GM23338 (cell line): ENCODE data around the gene ZNF497. TPM values are rescaled to one million over a fixed set of nuclear protein-coding genes. Genes with fewer than 3 reads are reported as not detected.

ENCODE experiments used
- ATAC-seq: fragments of 200-7000 bp; cut with Tn5 transposase; 3 replicates; pipeline ENCODE4 v1.9.1; 2020
- DNase-seq: peaks from one replicate; pipeline ENCODE4 v3.0.0-alpha.2; 2015; ENCODE audit warnings: low spot score
- H2AFZ ChIP-seq: fragments of 200-600 bp; sonication (generic); 2 replicates; pipeline ENCODE4 v1.8.0; 2016; ENCODE audit warnings: antibody characterized with exemption, mild to moderate bottlenecking, moderate library complexity
- H3F3A ChIP-seq: fragments of 200-600 bp; sonication (generic); replicated peaks from 2 replicates; pipeline ENCODE4 v1.8.0; 2017; ENCODE audit warnings: antibody characterized with exemption, mixed run types, low read depth
- H3K27ac ChIP-seq: fragments of 200-600 bp; sonication (generic); 2 replicates; pipeline ENCODE4 v1.6.1; 2016; ENCODE audit warnings: low read depth
- H3K27me3 ChIP-seq: fragments of 200-600 bp; sonication (generic); 2 replicates; pipeline ENCODE4 v1.8.0; 2016; ENCODE audit warnings: mild to moderate bottlenecking, mixed run types, moderate library complexity; ENCODE audit not compliant: insufficient read depth
- H3K36me3 ChIP-seq: fragments of 200-600 bp; sonication (generic); 2 replicates; pipeline ENCODE4 v1.8.0; 2016; ENCODE audit warnings: mild to moderate bottlenecking; ENCODE audit not compliant: insufficient read depth
- H3K4me1 ChIP-seq: fragments of 200-600 bp; sonication (generic); 2 replicates; pipeline ENCODE4 v1.8.0; 2016; ENCODE audit warnings: mild to moderate bottlenecking, moderate library complexity; ENCODE audit not compliant: insufficient read depth
- H3K4me2 ChIP-seq: fragments of 200-600 bp; sonication (generic); 2 replicates; pipeline ENCODE4 v1.7.1; 2017; ENCODE audit warnings: mixed run types
- H3K4me3 ChIP-seq: fragments of 200-600 bp; sonication (generic); 2 replicates; pipeline ENCODE4 v1.6.1; 2016; ENCODE audit warnings: mixed run types
- H3K79me2 ChIP-seq: fragments of 200-600 bp; sonication (generic); replicated peaks from 2 replicates; pipeline ENCODE4 v1.8.0; 2017; ENCODE audit warnings: mild to moderate bottlenecking; ENCODE audit not compliant: insufficient read depth
- H3K9me2 ChIP-seq: fragments of 200-600 bp; sonication (generic); 2 replicates; pipeline ENCODE4 v1.8.0; 2017; ENCODE audit not compliant: insufficient read depth
- H4K20me1 ChIP-seq: fragments of 200-600 bp; sonication (generic); replicated peaks from 2 replicates; pipeline ENCODE4 v1.8.0; 2017; ENCODE audit warnings: mild to moderate bottlenecking; ENCODE audit not compliant: insufficient read depth
- H3K27ac Mint-ChIP-seq: 2 replicates; pipeline ENCODE4 v1.8.0; 2020; ENCODE audit warnings: inconsistent platforms, mild to moderate bottlenecking, moderate library complexity, mixed read lengths
- H3K27me3 Mint-ChIP-seq: 3 replicates; pipeline ENCODE4 v1.8.0; 2022; ENCODE audit warnings: low read depth, mild to moderate bottlenecking, moderate library complexity, mixed read lengths, inconsistent platforms; ENCODE audit not compliant: insufficient read depth, poor library complexity
- H3K36me3 Mint-ChIP-seq: 3 replicates; pipeline ENCODE4 v1.8.0; 2021; ENCODE audit warnings: low read depth, mild to moderate bottlenecking, inconsistent platforms, moderate library complexity, mixed read lengths
- H3K4me1 Mint-ChIP-seq: 3 replicates; pipeline ENCODE4 v1.8.0; 2020; ENCODE audit warnings: mild to moderate bottlenecking, inconsistent platforms, mixed read lengths
- H3K4me3 Mint-ChIP-seq: 3 replicates; pipeline ENCODE4 v1.8.0; 2021; ENCODE audit warnings: moderate library complexity, mild to moderate bottlenecking, inconsistent platforms, mixed read lengths
- H3K9me3 Mint-ChIP-seq: 3 replicates; pipeline ENCODE4 v1.8.0; 2020; ENCODE audit warnings: moderate library complexity, mild to moderate bottlenecking, inconsistent platforms, mixed read lengths
- EZH2phosphoT487 ChIP-seq: fragments of 200-600 bp; sonication (generic); IDR thresholded peaks from one replicate; pipeline ENCODE4 v1.8.1; 2018; ENCODE audit warnings: antibody characterized with exemption; ENCODE audit not compliant: unreplicated experiment
- ZNF114 ChIP-seq: fragments of 250-450 bp; sonication (Bioruptor Pico); IDR thresholded peaks from 2 replicates; pipeline ENCODE4 v1.5.0; 2020; ENCODE audit warnings: mild to moderate bottlenecking, moderate library complexity
- ZNF331 ChIP-seq: fragments of 250-450 bp; sonication (Bioruptor Pico); IDR thresholded peaks from 2 replicates; pipeline ENCODE4 v1.5.0; 2020; ENCODE audit warnings: low read depth, mild to moderate bottlenecking, moderate library complexity
- ZNF462 ChIP-seq: fragments of 250-450 bp; sonication (Bioruptor Pico); IDR thresholded peaks from 2 replicates; pipeline ENCODE4 v1.5.0; 2020; ENCODE audit warnings: mild to moderate bottlenecking, moderate library complexity
- polyA plus RNA-seq: library from polyadenylated mRNA; unstranded; fragments of >200 nt; fragmentation: Nextera tagmentation; extraction: Ambion mirVana; gene quantifications from 2 replicates; pipeline ENCODE4 v1.2.1, GENCODE V29; 2016
- total RNA-seq: library from RNA; depleted of rRNA; stranded (reverse); fragments of >200 nt; shearing (Covaris generic); gene quantifications from 2 replicates; pipeline ENCODE4 v1.2.3, GENCODE V29; 2014
- TF ChIP-seq, protein P1 (sequence below): IDR thresholded peaks from one replicate; pipeline ENCODE4 v1.6.1; 2018; ENCODE audit warnings: antibody characterized with exemption; ENCODE audit not compliant: unreplicated experiment

Gene ZNF497
- total and polyA plus RNA-seq, 2 experiments from 2014 or later, result 0.44 to 2.0 TPM

- no peak overlapping the region for H3K4me3 Mint-ChIP-seq
- Histone ChIP-seq H3K4me2 (no peak overlapping the region; the same call in 1 of the 2 replicates), H3K4me3 (no peak overlapping the region), H3K9me2 (no peaks in the 10 kb centered on the region), H4K20me1 (no peaks in the 10 kb centered on the region; the same call in 1 of the 2 replicates), H3F3A (peaks cover 4% of the 10 kb centered on the region), H3K27ac (no peak overlapping the region), H3K79me2 (no peaks in the 10 kb centered on the region), H3K27me3 (peaks cover 46% of the 10 kb centered on the region), H2AFZ (no peak overlapping the region), H3K36me3 (no peaks in the 10 kb centered on the region), H3K4me1 (no peaks in the 10 kb centered on the region)
- TF ChIP-seq, protein P1, sequence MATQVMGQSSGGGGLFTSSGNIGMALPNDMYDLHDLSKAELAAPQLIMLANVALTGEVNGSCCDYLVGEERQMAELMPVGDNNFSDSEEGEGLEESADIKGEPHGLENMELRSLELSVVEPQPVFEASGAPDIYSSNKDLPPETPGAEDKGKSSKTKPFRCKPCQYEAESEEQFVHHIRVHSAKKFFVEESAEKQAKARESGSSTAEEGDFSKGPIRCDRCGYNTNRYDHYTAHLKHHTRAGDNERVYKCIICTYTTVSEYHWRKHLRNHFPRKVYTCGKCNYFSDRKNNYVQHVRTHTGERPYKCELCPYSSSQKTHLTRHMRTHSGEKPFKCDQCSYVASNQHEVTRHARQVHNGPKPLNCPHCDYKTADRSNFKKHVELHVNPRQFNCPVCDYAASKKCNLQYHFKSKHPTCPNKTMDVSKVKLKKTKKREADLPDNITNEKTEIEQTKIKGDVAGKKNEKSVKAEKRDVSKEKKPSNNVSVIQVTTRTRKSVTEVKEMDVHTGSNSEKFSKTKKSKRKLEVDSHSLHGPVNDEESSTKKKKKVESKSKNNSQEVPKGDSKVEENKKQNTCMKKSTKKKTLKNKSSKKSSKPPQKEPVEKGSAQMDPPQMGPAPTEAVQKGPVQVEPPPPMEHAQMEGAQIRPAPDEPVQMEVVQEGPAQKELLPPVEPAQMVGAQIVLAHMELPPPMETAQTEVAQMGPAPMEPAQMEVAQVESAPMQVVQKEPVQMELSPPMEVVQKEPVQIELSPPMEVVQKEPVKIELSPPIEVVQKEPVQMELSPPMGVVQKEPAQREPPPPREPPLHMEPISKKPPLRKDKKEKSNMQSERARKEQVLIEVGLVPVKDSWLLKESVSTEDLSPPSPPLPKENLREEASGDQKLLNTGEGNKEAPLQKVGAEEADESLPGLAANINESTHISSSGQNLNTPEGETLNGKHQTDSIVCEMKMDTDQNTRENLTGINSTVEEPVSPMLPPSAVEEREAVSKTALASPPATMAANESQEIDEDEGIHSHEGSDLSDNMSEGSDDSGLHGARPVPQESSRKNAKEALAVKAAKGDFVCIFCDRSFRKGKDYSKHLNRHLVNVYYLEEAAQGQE, result no peak
- TF ChIP-seq ZNF114 (CRISPR knock-in tag), result no peak
- TF ChIP-seq ZNF331 (CRISPR knock-in tag), result no peak
- TF ChIP-seq EZH2phosphoT487, result no peak
- TF ChIP-seq ZNF462 (CRISPR knock-in tag), result no peak
- no peaks in the 10 kb centered on the region for H3K9me3 Mint-ChIP-seq
- ATAC-seq (peak; percentile 53), DNase-seq (peak; percentile 53)
- no peaks in the 10 kb centered on the region; the same call in 2 of the 3 replicates for H3K36me3 Mint-ChIP-seq
- no peak overlapping the region for H3K27ac Mint-ChIP-seq
- H3K27me3 Mint-ChIP-seq, result peaks cover 22% of the 10 kb centered on the region
- peaks cover 3% of the 10 kb centered on the region; the same call in 2 of the 3 replicates for H3K4me1 Mint-ChIP-seq
Observed at GRCh38 chr19:58350001-58350861, 12.3 kb downstream of the ZNF497 start.
